CD4-positive, alpha-beta T cell treated with Interleukin-4 for 1 hour (primary cell): ENCODE results near the gene POLA2.

Source experiments
- DNase-seq, 2 donors: peaks; one replicate each; pipeline ENCODE4 v3.0.0-alpha.2; 2020 to 2022

Gene POLA2

DNA sequence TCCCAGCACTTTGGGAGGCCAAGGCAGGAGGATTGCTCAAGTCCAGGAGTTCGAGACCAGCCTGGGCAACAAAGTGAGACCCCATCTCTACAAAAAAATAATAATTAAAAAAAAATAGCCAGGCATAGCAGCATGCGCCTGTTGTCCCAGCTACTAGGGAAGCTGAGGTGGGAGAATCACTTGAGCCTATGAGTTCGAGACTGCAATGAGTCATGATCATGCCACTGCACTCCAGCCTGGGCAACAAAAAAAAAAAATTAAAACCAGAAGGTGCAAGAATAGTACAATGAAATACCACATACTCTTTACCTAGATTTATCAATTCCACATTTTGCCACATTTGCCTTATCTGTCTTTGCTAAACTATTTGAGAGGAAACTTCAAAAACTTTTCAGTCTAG is 80.1 kb downstream of the POLA2 start:
- DNase-seq: no peak
